Spleen (tissue), 7 donors: ENCODE measurements around the gene FAAP20.

Source experiments
- CTCF ChIP-seq, 11 experiments: fragments of 200-600 bp in 7 of 11; fragments of 450-650 bp in 4 of 11; sonication (generic) in 4 of 11; IDR thresholded peaks in 8 of 11; conservative IDR thresholded peaks in 3 of 11; 1 replicate in 7 of 11; 2 replicates in 4 of 11; pipeline versions ENCODE4 v1.4.0 to v1.8.0; 2016 to 2021; ENCODE audit warnings: antibody characterized with exemption in 11 of 11, inconsistent platforms in 4 of 11, mild to moderate bottlenecking in 1 of 11
- POLR2A ChIP-seq, 3 donors: fragments of 450-650 bp; IDR thresholded peaks; one replicate each; pipeline ENCODE4 v1.5.1; 2017; ENCODE audit warnings: antibody characterized with exemption in 3 of 3, mild to moderate bottlenecking in 1 of 3
- donor health status: DM: no; HTN: no; CAD: no; lungs with moderate emphysema.
- donor health status: DM: no; HTN: no; CAD: no.
- donor health status: DM: no; HTN: no; CAD: no.

DNA sequence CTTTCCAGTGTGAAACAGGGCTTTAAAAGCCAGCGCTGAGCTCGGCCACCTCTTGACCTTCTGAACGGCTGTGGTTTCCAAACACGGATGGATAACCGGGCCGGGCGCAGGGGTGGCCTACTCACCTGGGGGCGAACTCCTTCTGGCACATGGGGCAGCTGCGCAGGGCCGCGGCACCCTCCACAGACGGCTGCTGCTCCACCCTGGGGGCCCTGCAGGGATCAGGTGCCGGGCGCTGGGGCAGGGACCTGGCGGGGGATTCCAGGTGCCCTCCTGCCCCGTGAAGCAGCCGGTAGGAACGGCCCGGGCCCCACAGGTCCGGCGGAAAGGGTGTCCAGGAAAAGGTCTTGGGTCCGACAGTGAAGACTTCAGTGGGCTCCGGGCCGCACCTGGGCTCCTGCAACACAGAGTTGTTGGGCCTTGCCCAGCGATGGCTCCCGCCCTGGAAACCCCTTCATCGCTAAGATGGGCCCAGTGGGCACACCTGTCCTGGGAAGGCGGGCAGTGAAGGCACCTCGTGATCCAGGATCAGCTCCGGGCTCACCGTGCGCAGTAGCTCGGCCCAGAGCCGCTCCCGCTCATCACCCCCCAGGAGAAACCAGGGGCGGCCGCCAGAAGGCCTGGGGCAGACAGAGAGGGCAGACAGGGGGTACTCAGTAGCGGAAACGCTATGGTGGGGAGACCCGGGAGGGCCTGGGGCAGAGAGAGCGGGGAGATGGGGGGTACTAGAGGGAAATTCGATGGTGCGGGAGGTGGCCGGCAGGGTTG is 874 bp downstream of the FAAP20 start:
- TF ChIP-seq CTCF (IDR thresholded peaks at IDR 0.05 in 8 of 11, conservative IDR thresholded peaks at IDR 0.05 in 3 of 11) (no peak), POLR2A (IDR thresholded peaks at IDR 0.05) (no peak)
